CD4-positive, alpha-beta T cell (primary cell): ENCODE results near the gene TSPAN1. TPM values are rescaled to one million over a fixed set of nuclear protein-coding genes. Genes with fewer than 3 reads are reported as not detected.

Source experiments
- ATAC-seq: fragments of 200-7000 bp; cut with Tn5 transposase; one replicate; pipeline ENCODE4 v1.10.0; 2022; ENCODE audit warnings: mild to moderate bottlenecking; ENCODE audit not compliant: poor library complexity
- CTCF ChIA-PET: fragments of 350-600 bp; sonication (Branson Sonifier 250); formaldehyde crosslinking; loops from one replicate; lab custom pipeline; 2021; ENCODE audit warnings: antibody characterized with exemption, inconsistent platforms; lab: Charles Lee
- POLR2A ChIA-PET: fragments of 350-600 bp; sonication (Branson Sonifier 250); formaldehyde crosslinking; loops from one replicate; lab custom pipeline; 2021; ENCODE audit warnings: antibody characterized with exemption, inconsistent platforms; lab: Charles Lee
- DNase-seq, 14 experiments: peaks; one replicate each; pipeline ENCODE4 v3.0.0-alpha.2; 2013 to 2020; ENCODE audit warnings: mixed read lengths in 2 of 14
- H3K27ac ChIP-seq, 2 donors: one replicate each; pipeline versions ENCODE4 v1.5.1 to v1.7.0; 2013; ENCODE audit warnings: low read length in 2 of 2, low read depth in 1 of 2, mild to moderate bottlenecking in 1 of 2
- H3K27me3 ChIP-seq, 2 experiments: 1 replicate in 1 of 2; 2 replicates in 1 of 2; pipeline versions ENCODE4 v1.6.1 to v1.7.0; 2013; ENCODE audit warnings: low read length in 2 of 2, control low read depth in 1 of 2, mild to moderate bottlenecking in 1 of 2, moderate library complexity in 1 of 2; ENCODE audit not compliant: insufficient read depth in 2 of 2, control insufficient read depth in 1 of 2
- H3K36me3 ChIP-seq: one replicate; pipeline ENCODE4 v1.6.1; 2013; ENCODE audit warnings: low read length, control low read depth; ENCODE audit not compliant: insufficient read depth
- H3K4me1 ChIP-seq: one replicate; pipeline ENCODE4 v1.6.1; 2013; ENCODE audit warnings: low read length, control low read depth; ENCODE audit not compliant: insufficient read depth
- H3K4me3 ChIP-seq: one replicate; pipeline ENCODE4 v1.5.1; 2013; ENCODE audit warnings: mild to moderate bottlenecking, low read length, moderate library complexity
- H3K9me3 ChIP-seq, 2 experiments: 1 replicate in 1 of 2; 2 replicates in 1 of 2; pipeline versions ENCODE4 v1.6.1 to v1.7.0; 2013; ENCODE audit warnings: low read length in 2 of 2, mild to moderate bottlenecking in 2 of 2, control low read depth in 1 of 2, moderate library complexity in 1 of 2; ENCODE audit not compliant: control insufficient read depth in 1 of 2, insufficient read depth in 1 of 2
- H3K27ac Mint-ChIP-seq: one replicate; pipeline ENCODE4 v1.8.0; 2020; ENCODE audit warnings: mixed read lengths
- H3K27me3 Mint-ChIP-seq: one replicate; pipeline ENCODE4 v1.8.0; 2021; ENCODE audit warnings: mixed read lengths
- H3K36me3 Mint-ChIP-seq: one replicate; pipeline ENCODE4 v1.8.0; 2021; ENCODE audit warnings: low read depth, mixed read lengths
- H3K4me1 Mint-ChIP-seq: one replicate; pipeline ENCODE4 v1.8.0; 2021; ENCODE audit warnings: low read depth, mixed read lengths
- H3K4me3 Mint-ChIP-seq: one replicate; pipeline ENCODE4 v1.8.0; 2020; ENCODE audit warnings: mild to moderate bottlenecking, mixed read lengths
- H3K9me3 Mint-ChIP-seq: one replicate; pipeline ENCODE4 v1.8.0; 2020; ENCODE audit warnings: mixed read lengths
- CTCF ChIP-seq: fragments of 200-600 bp; IDR thresholded peaks from one replicate; pipeline ENCODE4 v1.8.0; 2022; ENCODE audit warnings: antibody characterized with exemption, mild to moderate bottlenecking
- intact Hi-C, 2 experiments: fragments of 100-400 bp; cut with DNase I in 1 of 2; cut with micrococcal nuclease in 1 of 2; formaldehyde crosslinking; loops; one replicate each; pipeline versions ENCODE4 v1.15.1 to v1.9.0; 2023 to 2025; cut with DNase I, micrococcal nuclease
- total RNA-seq, 174 experiments: library from RNA in 2 of 174; stranded (reverse) in 2 of 174; gene quantifications; one replicate each; pipeline ENCODE4 v1.2.3 and lab custom pipeline; 2021 to 2026

Gene TSPAN1
- total RNA-seq, 2 experiments from 2014 or later, result not detected

- ATAC-seq (no peak), DNase-seq (no peak)
- CTCF ChIA-PET, result no interaction called here
- Histone ChIP-seq H3K9me3 (no peaks in the 10 kb centered on the region), H3K27me3 (no peaks in the 10 kb centered on the region), H3K27ac (no peak overlapping the region), H3K36me3 (no peaks in the 10 kb centered on the region), H3K4me3 (no peak overlapping the region), H3K4me1 (no peaks in the 10 kb centered on the region)
- intact Hi-C loops, result no loop called here
- POLR2A ChIA-PET, result interaction anchor here (1.2 kb wide), 1 partner anchor 19 kb away, joined by 3 read pairs; no protein-coding TSS in a partner anchor
- H3K4me3 Mint-ChIP-seq, result no peak overlapping the region
- no peaks in the 10 kb centered on the region for H3K9me3 Mint-ChIP-seq
- H3K36me3 Mint-ChIP-seq, result no peaks in the 10 kb centered on the region
- H3K27ac Mint-ChIP-seq, result no peak overlapping the region
- no peaks in the 10 kb centered on the region for H3K4me1 Mint-ChIP-seq
- TF ChIP-seq CTCF, result no peak
- H3K27me3 Mint-ChIP-seq, result no peaks in the 10 kb centered on the region
Observed at GRCh38 chr1:46148318-46148717, 26.6 kb upstream of the TSPAN1 start.

- Histone ChIP-seq H3K9me3 (no peaks in the 10 kb centered on the region), H3K4me3 (no peak overlapping the region), H3K27ac (no peak overlapping the region), H3K27me3 (no peaks in the 10 kb centered on the region), H3K36me3 (no peaks in the 10 kb centered on the region), H3K4me1 (no peaks in the 10 kb centered on the region)
- intact Hi-C loops, result no loop called here
- no peak for ATAC-seq
- POLR2A ChIA-PET, result no interaction called here
- no peak for TF ChIP-seq CTCF
- Mint-ChIP-seq H3K9me3 (no peaks in the 10 kb centered on the region), H3K4me1 (no peaks in the 10 kb centered on the region), H3K36me3 (no peaks in the 10 kb centered on the region), H3K4me3 (no peak overlapping the region), H3K27ac (no peak overlapping the region), H3K27me3 (no peaks in the 10 kb centered on the region)
- CTCF ChIA-PET, result no interaction called here
- DNase-seq, result no peak
Observed at GRCh38 chr1:46150085-46150484, 24.8 kb upstream of the TSPAN1 start.

- H3K4me1 ChIP-seq, result no peaks in the 10 kb centered on the region
- DNase-seq, result no peak
- Mint-ChIP-seq H3K4me3 (no peak overlapping the region), H3K36me3 (no peaks in the 10 kb centered on the region), H3K4me1 (no peaks in the 10 kb centered on the region), H3K27me3 (no peaks in the 10 kb centered on the region), H3K27ac (no peak overlapping the region), H3K9me3 (no peaks in the 10 kb centered on the region)
- ChIA-PET CTCF (no interaction called here), POLR2A (interaction anchor here (0.6 kb wide), 1 partner anchor 804 kb away, joined by 3 read pairs; no protein-coding TSS in a partner anchor)
- H3K4me3 ChIP-seq, result no peak overlapping the region
- no peak for ATAC-seq
- intact Hi-C loops, result no loop called here
- no peaks in the 10 kb centered on the region for H3K36me3 ChIP-seq
- no peak overlapping the region for H3K27ac ChIP-seq
- no peaks in the 10 kb centered on the region for H3K27me3 ChIP-seq
- TF ChIP-seq CTCF, result no peak
- no peaks in the 10 kb centered on the region for H3K9me3 ChIP-seq
Observed at GRCh38 chr1:46152016-46152415, 22.9 kb upstream of the TSPAN1 start.
